Subcutaneous preadipocyte (primary cell): ENCODE measurements around the gene ITGB3BP. TPM values are rescaled to one million over a fixed set of nuclear protein-coding genes. Genes with fewer than 3 reads are reported as not detected.

Experiments used
- small RNA-seq: library from RNA; depleted of rRNA; stranded (forward); fragments of <200 nt; gene quantifications from one replicate; pipeline ENCODE3, GENCODE V24; 2012
- total RNA-seq: library from RNA; depleted of rRNA; stranded (reverse); fragments of >200 nt; gene quantifications from 2 replicates; pipeline ENCODE4 v1.2.3, GENCODE V29; 2012

The ITGB3BP gene, protein sequence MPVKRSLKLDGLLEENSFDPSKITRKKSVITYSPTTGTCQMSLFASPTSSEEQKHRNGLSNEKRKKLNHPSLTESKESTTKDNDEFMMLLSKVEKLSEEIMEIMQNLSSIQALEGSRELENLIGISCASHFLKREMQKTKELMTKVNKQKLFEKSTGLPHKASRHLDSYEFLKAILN
- total RNA-seq, result 26.5 and 36.6 TPM in 2 replicates

DNA sequence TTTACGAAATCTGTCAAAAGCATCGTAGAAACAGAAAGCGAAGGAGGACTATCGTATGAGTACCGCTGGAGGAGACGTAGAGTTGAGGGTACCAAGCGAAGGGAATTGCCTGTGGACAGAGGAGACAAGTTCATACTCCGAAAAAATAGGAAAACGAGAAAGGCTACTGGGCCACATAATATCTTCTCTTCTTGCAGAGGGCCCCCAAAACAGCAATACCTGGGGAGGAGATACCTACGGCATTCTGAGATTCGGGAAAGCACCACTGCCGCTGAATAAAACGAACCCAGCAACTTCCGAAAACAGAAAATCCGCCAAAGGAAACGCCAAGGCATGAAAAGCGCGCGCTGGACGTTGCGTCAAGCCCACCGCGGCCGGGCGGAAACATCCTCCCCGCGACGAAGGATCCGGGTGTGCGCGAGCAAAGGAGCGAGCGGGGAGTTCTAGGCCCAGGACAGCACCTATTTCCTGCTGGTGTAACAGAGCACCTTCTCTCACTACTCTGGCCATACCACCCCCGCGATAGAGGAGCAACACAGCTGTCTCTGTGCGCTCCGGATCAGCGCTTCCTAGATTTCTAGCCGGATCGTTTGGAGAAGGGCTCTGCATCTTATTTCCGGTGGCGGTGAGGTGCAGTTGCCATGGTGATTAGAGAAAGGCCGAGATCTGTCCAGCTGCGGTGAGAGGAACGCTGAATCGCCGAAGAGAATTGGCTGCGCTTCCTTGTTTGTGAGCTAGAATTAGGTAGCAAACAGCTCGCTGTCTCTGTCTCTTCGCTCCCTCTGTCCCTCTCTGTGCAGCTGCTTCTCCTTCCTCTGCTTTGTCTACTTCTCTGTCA lies at the start of gene ITGB3BP, which contains the start of gene EFCAB7:
Gene ITGB3BP, minus strand, starts transcription at position 335 of the 838 bp plus-strand sequence. Its CDS starts 92 bp downstream, at position 243.
Gene EFCAB7, plus strand, starts transcription at position 635 of the 838 bp plus-strand sequence. CDS start 2,048 bp downstream, outside the sequence.

Small RNA genes within 50 kb of the gene (small RNA-seq; reads per million reads assigned to genes)
- not detected for gene RF02105
- gene RF02106, result not detected
- gene RF02107, result not detected
- not detected for gene RF02108
- gene RF02109, result not detected
- not detected for gene RF02110
- not detected for gene RN7SL488P
- not detected for gene RNU7-123P

Other genes with a start within 250 kb of the ITGB3BP start
- not detected in 2 replicates for gene FOXD3, start 200.7 kb downstream of the ITGB3BP start, total RNA-seq
- 10.7 and 16.4 TPM in 2 replicates for gene ALG6, start 155.6 kb downstream of the ITGB3BP start, total RNA-seq
- gene EFCAB7, start 300 bp upstream of the ITGB3BP start, total RNA-seq, result 6.3 and 7.7 TPM in 2 replicates
- 50.2 and 55.9 TPM in 2 replicates for gene PGM1, start 70.2 kb upstream of the ITGB3BP start, total RNA-seq